ENCODE measurements around the gene SUCLG2. TPM values are rescaled to one million over a fixed set of nuclear protein-coding genes. Genes with fewer than 3 reads are reported as not detected.

The SUCLG2 gene
- total and polyA plus RNA-seq, 10 of the 15 experiments (the other 5 are each of a cell fraction or from before 2014, with no cell fraction given) = 17.8 to 50.9 (median 37.2) TPM

GRCh38 chr3:67389176-67389575 is 265.2 kb downstream of the SUCLG2 start (continued):
- TF ChIP-seq REST (IDR thresholded peaks at IDR 0.05; ENCODE audit: low read depth, low read length) = no peak
- no peak for TF ChIP-seq ZSCAN29 (IDR thresholded peaks at IDR 0.05)
- no peak for TF ChIP-seq ZNF687 (IDR thresholded peaks at IDR 0.05)
- TF ChIP-seq JUNB (IDR thresholded peaks at IDR 0.05) = peak; percentile 7; the same call in 1 of the 2 replicates
- TF ChIP-seq RCOR1 (conservative IDR thresholded peaks at IDR 0.05; ENCODE audit: low read depth, low read length) = no peak
- TF ChIP-seq USF1 (IDR thresholded peaks at IDR 0.05; ENCODE audit: borderline replicate concordance, extremely low read length, insufficient read depth, low read depth, low read length) = no peak
- TF ChIP-seq PBX3 (IDR thresholded peaks at IDR 0.05; ENCODE audit: insufficient replicate concordance, low read depth, low read length) = no peak
- TF ChIP-seq CTCF (IDR thresholded peaks at IDR 0.05 in 2 of 3, conservative IDR thresholded peaks at IDR 0.05 in 1 of 3; ENCODE audit: control insufficient read depth in 2 of 3, extremely low read depth in 1 of 3, insufficient read depth in 1 of 3, low read depth in 3 of 3, low read length in 3 of 3) = no peak
- TF ChIP-seq CHD1 (IDR thresholded peaks at IDR 0.05; ENCODE audit: low read depth, low read length) = no peak
- no peak for TF ChIP-seq SP1 (IDR thresholded peaks at IDR 0.05; ENCODE audit: low read depth, low read length)
- no peak for TF ChIP-seq HCFC1 (IDR thresholded peaks at IDR 0.05; ENCODE audit: low read length)
- TF ChIP-seq CHD2 (IDR thresholded peaks at IDR 0.05; ENCODE audit: borderline replicate concordance, low read depth, low read length) = no peak
- TF ChIP-seq RAD51 (IDR thresholded peaks at IDR 0.05) = no peak
- TF ChIP-seq ZNF24 (IDR thresholded peaks at IDR 0.05) = 0 out of 2 replicates have a peak, but pooled peaks have one; percentile 29
- no peak for TF ChIP-seq RB1 (IDR thresholded peaks at IDR 0.05; ENCODE audit: borderline replicate concordance)
- TF ChIP-seq FOXK2 (IDR thresholded peaks at IDR 0.05) = no peak
- TF ChIP-seq NR2C2 (IDR thresholded peaks at IDR 0.05; ENCODE audit: borderline replicate concordance, control insufficient read depth, insufficient read length, low read depth) = no peak
- TF ChIP-seq CBFB (IDR thresholded peaks at IDR 0.05; ENCODE audit: low read depth) = peak; percentile 89
- no peak for TF ChIP-seq SREBF2 (IDR thresholded peaks at IDR 0.05; ENCODE audit: low read length)
- no peak for TF ChIP-seq TCF12 (IDR thresholded peaks at IDR 0.05; ENCODE audit: low read depth, low read length)
